ENCODE measurements around the gene PALM2AKAP2.

GRCh38 chr9:109775516-109775915 is 4.5 kb upstream of the PALM2AKAP2 start:
- TF ChIP-seq, protein P1, sequence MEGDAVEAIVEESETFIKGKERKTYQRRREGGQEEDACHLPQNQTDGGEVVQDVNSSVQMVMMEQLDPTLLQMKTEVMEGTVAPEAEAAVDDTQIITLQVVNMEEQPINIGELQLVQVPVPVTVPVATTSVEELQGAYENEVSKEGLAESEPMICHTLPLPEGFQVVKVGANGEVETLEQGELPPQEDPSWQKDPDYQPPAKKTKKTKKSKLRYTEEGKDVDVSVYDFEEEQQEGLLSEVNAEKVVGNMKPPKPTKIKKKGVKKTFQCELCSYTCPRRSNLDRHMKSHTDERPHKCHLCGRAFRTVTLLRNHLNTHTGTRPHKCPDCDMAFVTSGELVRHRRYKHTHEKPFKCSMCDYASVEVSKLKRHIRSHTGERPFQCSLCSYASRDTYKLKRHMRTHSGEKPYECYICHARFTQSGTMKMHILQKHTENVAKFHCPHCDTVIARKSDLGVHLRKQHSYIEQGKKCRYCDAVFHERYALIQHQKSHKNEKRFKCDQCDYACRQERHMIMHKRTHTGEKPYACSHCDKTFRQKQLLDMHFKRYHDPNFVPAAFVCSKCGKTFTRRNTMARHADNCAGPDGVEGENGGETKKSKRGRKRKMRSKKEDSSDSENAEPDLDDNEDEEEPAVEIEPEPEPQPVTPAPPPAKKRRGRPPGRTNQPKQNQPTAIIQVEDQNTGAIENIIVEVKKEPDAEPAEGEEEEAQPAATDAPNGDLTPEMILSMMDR (IDR thresholded peaks at IDR 0.05): no peak
- TF ChIP-seq TP53 (CRISPR knock-in tag; IDR thresholded peaks at IDR 0.05) (no peak), MYC (IDR thresholded peaks at IDR 0.05; ENCODE audit: borderline replicate concordance, low read length) (no peak), EP300 (IDR thresholded peaks at IDR 0.05) (no peak)
- TF ChIP-seq, protein P2, sequence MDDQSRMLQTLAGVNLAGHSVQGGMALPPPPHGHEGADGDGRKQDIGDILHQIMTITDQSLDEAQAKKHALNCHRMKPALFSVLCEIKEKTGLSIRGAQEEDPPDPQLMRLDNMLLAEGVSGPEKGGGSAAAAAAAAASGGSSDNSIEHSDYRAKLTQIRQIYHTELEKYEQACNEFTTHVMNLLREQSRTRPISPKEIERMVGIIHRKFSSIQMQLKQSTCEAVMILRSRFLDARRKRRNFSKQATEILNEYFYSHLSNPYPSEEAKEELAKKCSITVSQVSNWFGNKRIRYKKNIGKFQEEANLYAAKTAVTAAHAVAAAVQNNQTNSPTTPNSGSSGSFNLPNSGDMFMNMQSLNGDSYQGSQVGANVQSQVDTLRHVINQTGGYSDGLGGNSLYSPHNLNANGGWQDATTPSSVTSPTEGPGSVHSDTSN (IDR thresholded peaks at IDR 0.05): no peak
